Hepatocyte (in vitro differentiated cells): ENCODE results near the gene ADAMTS9.

Experiments
- CTCF ChIP-seq: fragments of 200-600 bp; sonication (generic); IDR thresholded peaks from 2 replicates; pipeline ENCODE4 v1.5.1; 2016; ENCODE audit warnings: antibody characterized with exemption, mild to moderate bottlenecking; ENCODE audit not compliant: poor library complexity
- EZH2 ChIP-seq: fragments of 200-600 bp; sonication (generic); IDR thresholded peaks from 2 replicates; pipeline ENCODE4 v1.6.1; 2016; ENCODE audit warnings: antibody characterized with exemption, mild to moderate bottlenecking, borderline replicate concordance
- EZH2phosphoT487 ChIP-seq: fragments of 200-600 bp; sonication (generic); IDR thresholded peaks from one replicate; pipeline ENCODE4 v1.6.1; 2018; ENCODE audit warnings: antibody characterized with exemption, mild to moderate bottlenecking, low read depth, moderate library complexity; ENCODE audit not compliant: unreplicated experiment, severe bottlenecking

DNA sequence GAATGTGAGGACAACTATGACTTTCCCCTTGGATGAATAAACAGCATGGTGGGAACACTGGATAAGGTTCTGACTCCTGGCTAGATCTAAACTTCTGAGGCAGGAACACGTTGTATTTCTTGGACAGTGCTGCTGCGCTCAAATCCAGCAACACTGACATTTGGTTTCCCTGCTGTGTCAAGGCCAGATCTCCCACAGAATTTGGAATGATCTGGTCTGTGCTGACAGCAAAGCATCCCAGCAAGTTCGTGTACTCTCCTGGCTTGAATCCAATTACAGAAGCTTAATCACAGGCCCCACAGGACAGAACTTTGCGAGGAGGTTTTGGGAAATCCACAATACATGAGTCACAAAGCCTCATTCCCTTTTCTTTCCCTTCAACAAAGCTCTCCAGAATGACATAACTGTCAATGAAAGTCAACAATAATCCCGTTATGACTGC lies 92.5 kb downstream of the ADAMTS9 start:
- TF ChIP-seq CTCF (no peak), EZH2phosphoT487 (no peak), EZH2 (no peak)
